Tongue (tissue), 3 donors: ENCODE data around the gene SEC23A. TPM values are rescaled to one million over a fixed set of nuclear protein-coding genes. Genes with fewer than 3 reads are reported as not detected.

Experiments
- DNase-seq: peaks from one replicate; pipeline ENCODE4 v3.0.0-alpha.2; 2015
- small RNA-seq: library from RNA; depleted of rRNA; stranded (forward); fragments of <200 nt; gene quantifications from one replicate; pipeline ENCODE3, GENCODE V24; 2014; ENCODE audit warnings: low replicate concordance
- total RNA-seq: library from RNA; depleted of rRNA; stranded (reverse); fragments of >200 nt; gene quantifications from one replicate; pipeline ENCODE4 v1.2.3, GENCODE V29; 2014

The SEC23A gene
- total RNA-seq, 1 donor from 2014 or later = 122 TPM

DNA sequence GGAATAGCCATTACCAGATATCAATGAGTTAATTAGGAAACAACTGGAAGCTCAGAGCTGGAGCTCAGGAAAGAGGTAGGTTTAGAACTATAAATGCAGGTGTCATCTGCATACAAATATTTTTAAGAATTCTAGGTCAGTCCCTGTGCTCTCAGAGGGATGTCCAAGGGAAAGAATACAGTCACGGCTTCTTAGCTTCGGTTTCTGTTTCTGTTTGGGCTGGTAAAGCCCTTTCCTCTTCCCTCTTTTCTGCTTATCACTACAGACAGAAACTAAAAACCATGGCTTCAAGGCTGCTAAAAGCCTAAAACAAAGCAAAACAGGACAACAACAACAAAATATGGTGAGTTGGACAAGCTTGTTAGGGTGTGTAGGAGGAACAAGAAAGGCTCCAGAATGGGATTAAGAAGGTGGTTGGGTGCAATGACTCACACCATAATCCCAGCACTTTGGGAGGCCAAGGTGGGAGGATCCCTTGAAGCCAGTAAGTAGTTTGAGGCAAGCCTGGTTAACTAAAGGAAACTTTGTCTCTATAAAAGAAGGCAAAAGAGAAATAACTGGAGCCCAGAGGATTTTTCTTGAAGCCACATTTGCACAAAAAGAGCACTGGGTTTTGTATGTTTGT lies 113.0 kb downstream of the SEC23A start:
- no peak for DNase-seq

DNA sequence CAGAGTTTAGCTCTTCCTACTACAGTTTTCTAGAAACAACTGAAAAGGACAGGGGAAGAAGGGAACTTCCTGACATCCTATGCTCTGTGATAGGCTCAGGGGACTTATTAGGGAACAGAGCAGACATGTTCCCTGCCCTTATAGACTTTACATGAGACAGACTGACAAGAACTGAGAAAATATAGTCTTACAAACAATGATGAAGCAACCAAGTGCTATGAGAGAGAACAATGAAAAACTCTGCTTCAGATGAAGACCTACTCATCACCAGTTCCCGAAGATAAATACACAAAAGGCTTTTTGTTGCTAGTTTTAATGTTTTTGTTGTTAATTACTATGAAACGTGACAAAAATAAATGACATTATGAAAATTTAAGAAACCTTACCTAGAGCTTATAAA lies 115.3 kb downstream of the SEC23A start:
- no peak for DNase-seq

DNA sequence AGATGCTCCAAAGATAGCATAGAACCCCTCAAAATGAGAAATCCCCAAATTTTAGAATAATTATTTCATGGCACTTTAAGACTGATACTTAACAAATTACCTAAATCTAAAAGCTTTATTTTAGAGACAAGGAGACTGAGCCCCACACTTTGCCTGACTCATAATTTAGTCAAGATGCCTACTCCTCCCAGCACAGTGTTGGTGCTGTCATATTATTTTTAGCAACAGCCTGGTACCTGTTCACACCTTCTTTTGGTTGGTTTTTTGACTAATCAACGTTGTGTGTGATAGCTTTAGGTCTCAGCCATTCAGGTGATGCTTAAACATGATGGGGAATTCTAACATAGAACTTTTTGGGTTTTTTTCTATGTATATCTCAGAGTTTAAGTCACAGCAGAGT lies 120.2 kb downstream of the SEC23A start:
- no peak for DNase-seq

DNA sequence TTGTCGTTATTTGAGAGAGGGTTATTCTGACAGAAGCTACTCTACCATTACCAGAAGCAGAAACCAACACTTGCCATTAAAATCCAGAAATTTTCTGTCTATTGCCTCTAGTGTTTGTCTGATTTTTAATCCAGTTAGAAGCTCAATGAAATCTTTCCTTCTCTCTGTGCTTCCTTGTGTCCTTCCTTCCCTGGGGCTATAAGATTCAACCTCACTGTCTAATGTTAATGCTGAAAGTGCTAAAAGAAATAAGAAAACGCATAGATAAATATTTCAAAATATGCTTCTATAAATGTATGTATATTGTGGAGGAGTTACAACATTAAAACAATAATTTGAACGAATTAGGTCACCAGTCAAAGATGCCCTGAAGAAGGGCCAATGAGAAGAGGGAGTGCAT lies 120.8 kb downstream of the SEC23A start:
- no peak for DNase-seq

Small RNAs within 50 kb of the gene (small RNA-seq; reads per million reads assigned to genes)
- gene AL109628.1 (not detected), gene RF00019 (not detected)

Other genes starting within 250 kb of the SEC23A start
- 36.0 TPM for gene GEMIN2, start 11.1 kb upstream of the SEC23A start, total RNA-seq
- 32.8 TPM for gene TRAPPC6B, start 67.1 kb upstream of the SEC23A start, total RNA-seq
- gene PNN, start 72.0 kb upstream of the SEC23A start, total RNA-seq = 31.1 TPM
- gene MIA2, start 130.7 kb upstream of the SEC23A start, total RNA-seq = 46.9 TPM